SH-SY5Y (cell line): ENCODE measurements around the gene CNOT2.

Source experiments
- GATA2 ChIP-seq: IDR thresholded peaks from 2 replicates; pipeline ENCODE4 v1.6.1; 2011; ENCODE audit warnings: mild to moderate bottlenecking, low read depth, low read length
- GATA3 ChIP-seq: IDR thresholded peaks from 2 replicates; pipeline ENCODE4 v1.6.1; 2011; ENCODE audit warnings: low read depth, mild to moderate bottlenecking, low read length, moderate library complexity

DNA sequence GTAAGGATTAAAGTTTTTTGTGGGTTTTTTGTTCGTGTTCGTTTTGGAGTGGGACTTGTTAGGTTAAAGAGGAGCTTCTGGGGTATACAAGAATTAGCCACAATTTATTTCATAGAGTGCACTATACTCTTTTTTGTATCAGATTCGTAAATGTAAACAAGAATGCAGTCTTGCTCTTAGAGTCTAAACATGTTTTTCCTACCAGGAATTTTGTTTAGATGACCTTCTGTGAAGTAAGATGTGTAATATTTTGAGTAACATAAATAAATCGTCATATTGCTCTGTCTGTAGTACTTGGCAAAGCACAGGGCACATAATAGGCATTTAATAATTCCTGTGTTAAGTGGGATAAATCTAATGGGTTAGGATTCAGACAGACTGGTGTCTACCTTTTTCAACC lies 9.6 kb downstream of the CNOT2 start:
- no peak for TF ChIP-seq GATA2
- TF ChIP-seq GATA3 = no peak
